Measurements from ENCODE around the gene COPS3.

Gene COPS3

DNA sequence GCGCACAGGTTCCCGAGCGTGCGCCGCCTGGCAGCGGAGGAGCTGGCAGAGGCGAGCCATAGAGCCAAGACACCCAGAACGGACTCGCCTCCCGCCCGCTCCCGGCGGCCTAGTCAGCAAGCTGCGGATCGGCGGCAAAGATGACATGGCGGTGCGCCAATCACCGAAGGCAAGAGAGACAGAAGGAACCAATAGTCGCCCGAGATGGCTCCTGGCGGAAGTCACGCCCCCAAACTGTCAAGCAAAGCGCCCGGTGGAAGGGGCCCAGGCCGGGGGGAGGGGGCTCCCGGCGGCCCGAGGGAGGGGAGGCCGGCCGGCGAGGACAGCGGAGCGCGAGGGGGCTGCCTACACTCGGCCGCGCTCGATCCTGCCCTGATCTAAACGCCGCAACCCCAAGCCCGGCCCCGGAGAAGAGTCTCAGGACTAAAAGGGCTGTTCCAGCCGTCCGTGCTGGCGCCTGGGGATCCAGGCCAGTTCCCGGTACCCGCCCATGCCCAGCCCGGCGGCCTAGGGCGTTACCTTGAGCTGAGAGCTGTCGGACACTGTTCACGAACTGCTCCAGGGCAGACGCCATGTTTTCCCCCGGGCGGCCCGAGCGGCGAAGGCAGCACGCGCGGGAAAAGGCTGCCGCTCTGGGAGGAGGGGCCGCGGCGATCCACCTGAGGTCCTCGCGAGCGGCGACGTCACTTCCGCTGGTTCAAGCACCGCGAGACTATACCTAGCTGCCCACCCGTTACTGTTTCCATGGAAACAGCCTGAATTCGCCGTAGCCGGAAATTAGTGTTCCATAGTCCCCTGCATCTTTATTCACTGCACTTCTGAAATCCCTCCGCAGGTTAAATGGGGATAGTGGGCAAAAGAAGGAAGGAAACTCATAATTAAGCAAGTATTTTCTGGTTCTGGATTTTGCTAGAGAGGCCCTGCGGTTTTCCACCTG is at the start of gene COPS3:
TSS of gene COPS3 (minus strand) at position 634 of the 937 bp plus-strand sequence. CDS start at position 574, 60 bp downstream.
- TF ChIP-seq TAF1 (IDR thresholded peaks at IDR 0.05; ENCODE audit: low read depth) (peak; percentile 90), YY1 (IDR thresholded peaks at IDR 0.05; ENCODE audit: low read depth) (peak; percentile 92), CEBPB (IDR thresholded peaks at IDR 0.05) (peak; percentile 29; the same call in 1 of the 2 replicates), RAD21 (IDR thresholded peaks at IDR 0.05; ENCODE audit: low read depth) (no peak), NFIC (IDR thresholded peaks at IDR 0.05) (no peak), FOXM1 (IDR thresholded peaks at IDR 0.05; ENCODE audit: borderline replicate concordance, low read depth) (no peak), USF1 (IDR thresholded peaks at IDR 0.05) (no peak), EGR1 (IDR thresholded peaks at IDR 0.05) (no peak), CREB1 (IDR thresholded peaks at IDR 0.05; ENCODE audit: low read depth) (peak; percentile 71; the same call in 1 of the 2 replicates), MAX (IDR thresholded peaks at IDR 0.05) (peak; percentile 95), EP300 (IDR thresholded peaks at IDR 0.05; ENCODE audit: borderline replicate concordance) (0 out of 2 replicates have a peak, but pooled peaks have one; percentile 13), ZBTB7A (IDR thresholded peaks at IDR 0.05; ENCODE audit: low read depth) (0 out of 2 replicates have a peak, but pooled peaks have one; percentile 38), TCF12 (IDR thresholded peaks at IDR 0.05; ENCODE audit: low read depth) (peak; percentile 20; the same call in 1 of the 2 replicates), TEAD4 (IDR thresholded peaks at IDR 0.05) (0 out of 2 replicates have a peak, but pooled peaks have one; percentile 51)

- TF ChIP-seq USF1 (IDR thresholded peaks at IDR 0.05) (no peak), RAD21 (IDR thresholded peaks at IDR 0.05; ENCODE audit: low read depth) (no peak), CEBPB (IDR thresholded peaks at IDR 0.05) (no peak), NFIC (IDR thresholded peaks at IDR 0.05) (no peak), TAF1 (IDR thresholded peaks at IDR 0.05; ENCODE audit: low read depth) (no peak), EP300 (IDR thresholded peaks at IDR 0.05; ENCODE audit: borderline replicate concordance) (no peak), FOXM1 (IDR thresholded peaks at IDR 0.05; ENCODE audit: borderline replicate concordance, low read depth) (no peak), YY1 (IDR thresholded peaks at IDR 0.05; ENCODE audit: low read depth) (no peak), ZBTB7A (IDR thresholded peaks at IDR 0.05; ENCODE audit: low read depth) (no peak)
Observed at GRCh38 chr17:17328251-17328650, 47.2 kb upstream of the COPS3 start.

GRCh38 chr17:17326275-17326875 is 45.3 kb upstream of the COPS3 start:
- TF ChIP-seq USF1 (IDR thresholded peaks at IDR 0.05) = no peak
- no peak for TF ChIP-seq TCF12 (IDR thresholded peaks at IDR 0.05; ENCODE audit: low read depth)
- TF ChIP-seq REST (IDR thresholded peaks at IDR 0.05; ENCODE audit: low read depth) = no peak
- no peak for TF ChIP-seq CREB1 (IDR thresholded peaks at IDR 0.05; ENCODE audit: low read depth)
- TF ChIP-seq MAX (IDR thresholded peaks at IDR 0.05) = no peak
- no peak for TF ChIP-seq ZBTB7A (IDR thresholded peaks at IDR 0.05; ENCODE audit: low read depth)
- TF ChIP-seq CEBPB (IDR thresholded peaks at IDR 0.05) = no peak
- TF ChIP-seq TAF1 (IDR thresholded peaks at IDR 0.05; ENCODE audit: low read depth) = no peak
- no peak for TF ChIP-seq EP300 (IDR thresholded peaks at IDR 0.05; ENCODE audit: borderline replicate concordance)

- TF ChIP-seq TAF1 (IDR thresholded peaks at IDR 0.05; ENCODE audit: low read depth) (no peak), EGR1 (IDR thresholded peaks at IDR 0.05) (no peak), TEAD4 (IDR thresholded peaks at IDR 0.05) (no peak), RAD21 (IDR thresholded peaks at IDR 0.05; ENCODE audit: low read depth) (no peak), FOXM1 (IDR thresholded peaks at IDR 0.05; ENCODE audit: borderline replicate concordance, low read depth) (no peak)
Observed at GRCh38 chr17:17325816-17326215, 44.8 kb upstream of the COPS3 start.

GRCh38 chr17:17325228-17325627 is 44.2 kb upstream of the COPS3 start:
- TF ChIP-seq USF1 (IDR thresholded peaks at IDR 0.05) (no peak), CREB1 (IDR thresholded peaks at IDR 0.05; ENCODE audit: low read depth) (no peak), CEBPB (IDR thresholded peaks at IDR 0.05) (no peak), NFIC (IDR thresholded peaks at IDR 0.05) (no peak), TCF12 (IDR thresholded peaks at IDR 0.05; ENCODE audit: low read depth) (no peak), FOXM1 (IDR thresholded peaks at IDR 0.05; ENCODE audit: borderline replicate concordance, low read depth) (no peak), RAD21 (IDR thresholded peaks at IDR 0.05; ENCODE audit: low read depth) (no peak), TAF1 (IDR thresholded peaks at IDR 0.05; ENCODE audit: low read depth) (no peak), YY1 (IDR thresholded peaks at IDR 0.05; ENCODE audit: low read depth) (no peak), REST (IDR thresholded peaks at IDR 0.05; ENCODE audit: low read depth) (no peak), MAX (IDR thresholded peaks at IDR 0.05) (no peak), EGR1 (IDR thresholded peaks at IDR 0.05) (no peak), TEAD4 (IDR thresholded peaks at IDR 0.05) (no peak), ZBTB7A (IDR thresholded peaks at IDR 0.05; ENCODE audit: low read depth) (no peak), EP300 (IDR thresholded peaks at IDR 0.05; ENCODE audit: borderline replicate concordance) (no peak)
